GM10248 (cell line): ENCODE measurements around the gene DOK5.

ENCODE experiments used
- CTCF ChIA-PET: fragments of 300-600 bp; sonication (Branson Sonifier 250); formaldehyde crosslinking; extraction: SDS; loops from one replicate; lab custom pipeline; 2021; ENCODE audit warnings: antibody characterized with exemption; lab: Yijun Ruan, JAX
- POLR2A ChIA-PET: fragments of 350-650 bp; sonication (Branson Sonifier 250); formaldehyde crosslinking; extraction: SDS; loops from one replicate; lab custom pipeline; 2020; ENCODE audit warnings: antibody characterized with exemption; lab: Yijun Ruan, JAX
- DNase-seq: peaks from one replicate; pipeline ENCODE4 v3.0.0; 2012; ENCODE audit errors: extremely low spot score
- TF ChIP-seq, protein P1 (sequence below): IDR thresholded peaks from 2 replicates; pipeline ENCODE4 v1.5.1; 2012; ENCODE audit warnings: mild to moderate bottlenecking, low read depth; ENCODE audit errors: extremely low read depth, missing control alignments, control extremely low read depth

DOK5 gene

DNA sequence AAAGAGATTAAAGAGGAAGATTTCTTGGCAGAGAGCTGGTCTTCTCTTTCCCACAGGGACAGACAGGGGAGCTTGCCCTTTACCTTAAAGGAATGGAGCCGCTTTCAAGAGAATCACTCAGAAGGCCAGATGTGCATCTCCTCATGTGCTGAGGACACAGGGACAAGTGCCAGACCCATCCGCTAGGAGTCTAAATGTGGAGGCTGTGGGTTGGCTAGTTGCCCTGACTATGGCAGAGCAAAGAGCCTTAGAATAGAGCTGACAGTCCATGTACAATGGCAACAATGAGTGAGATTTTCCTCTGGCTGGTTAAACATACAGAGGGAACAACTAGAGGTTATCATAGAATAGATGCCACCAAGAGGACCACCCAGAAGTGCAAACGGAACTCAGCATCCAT is 7.3 kb upstream of the DOK5 start:
- CTCF ChIA-PET, result no interaction called here
- TF ChIP-seq, protein P1, sequence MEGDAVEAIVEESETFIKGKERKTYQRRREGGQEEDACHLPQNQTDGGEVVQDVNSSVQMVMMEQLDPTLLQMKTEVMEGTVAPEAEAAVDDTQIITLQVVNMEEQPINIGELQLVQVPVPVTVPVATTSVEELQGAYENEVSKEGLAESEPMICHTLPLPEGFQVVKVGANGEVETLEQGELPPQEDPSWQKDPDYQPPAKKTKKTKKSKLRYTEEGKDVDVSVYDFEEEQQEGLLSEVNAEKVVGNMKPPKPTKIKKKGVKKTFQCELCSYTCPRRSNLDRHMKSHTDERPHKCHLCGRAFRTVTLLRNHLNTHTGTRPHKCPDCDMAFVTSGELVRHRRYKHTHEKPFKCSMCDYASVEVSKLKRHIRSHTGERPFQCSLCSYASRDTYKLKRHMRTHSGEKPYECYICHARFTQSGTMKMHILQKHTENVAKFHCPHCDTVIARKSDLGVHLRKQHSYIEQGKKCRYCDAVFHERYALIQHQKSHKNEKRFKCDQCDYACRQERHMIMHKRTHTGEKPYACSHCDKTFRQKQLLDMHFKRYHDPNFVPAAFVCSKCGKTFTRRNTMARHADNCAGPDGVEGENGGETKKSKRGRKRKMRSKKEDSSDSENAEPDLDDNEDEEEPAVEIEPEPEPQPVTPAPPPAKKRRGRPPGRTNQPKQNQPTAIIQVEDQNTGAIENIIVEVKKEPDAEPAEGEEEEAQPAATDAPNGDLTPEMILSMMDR, result no peak
- DNase-seq, result no peak
- POLR2A ChIA-PET, result no interaction called here

DNA sequence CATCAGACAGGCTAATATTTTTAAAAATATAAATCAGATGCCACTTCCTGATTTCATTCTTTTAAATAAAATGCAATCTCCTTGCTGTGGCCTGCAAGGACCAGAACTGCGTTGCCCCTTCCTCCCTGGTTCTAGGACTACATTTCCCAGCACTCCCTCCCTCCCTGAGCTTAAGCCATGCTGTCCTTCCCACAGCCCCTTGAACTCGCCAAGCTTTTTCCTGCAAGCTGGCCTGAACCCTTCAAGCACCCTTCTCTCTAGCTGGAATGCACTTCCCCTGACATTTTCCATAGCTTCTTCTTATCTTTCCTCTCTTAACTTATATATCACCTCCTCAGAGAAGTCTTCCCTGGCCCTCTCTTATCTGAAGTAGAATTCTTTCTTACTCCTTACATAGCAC is 6.1 kb upstream of the DOK5 start:
- CTCF ChIA-PET, result interaction anchor here (1.1 to 1.6 kb wide), 2 partner anchors 9 to 179 kb away, joined by 3 to 4 read pairs; no protein-coding TSS in a partner anchor
- no peak for DNase-seq
- TF ChIP-seq, protein P1, result no peak
- POLR2A ChIA-PET, result no interaction called here

DNA sequence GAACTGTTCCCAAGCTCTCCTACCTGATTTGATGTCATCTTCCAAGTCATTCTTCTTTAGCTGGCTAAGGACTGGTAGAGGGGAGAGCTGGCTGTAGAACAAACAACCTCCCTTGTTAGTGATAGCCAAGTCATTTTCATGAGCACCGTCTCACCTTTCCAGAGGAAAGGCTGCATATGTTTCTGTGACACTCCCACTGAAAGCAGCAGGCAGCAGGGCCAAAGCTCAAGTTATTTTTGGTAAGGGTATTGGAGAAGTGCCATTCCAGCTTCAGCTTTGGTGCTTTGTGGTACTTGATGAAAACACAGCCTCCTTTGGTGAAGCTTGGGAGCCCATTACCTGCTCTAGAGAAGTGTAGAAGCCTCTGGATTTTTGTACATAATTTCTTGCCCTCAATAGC is 5.4 kb upstream of the DOK5 start:
- DNase-seq, result no peak
- ChIA-PET CTCF (interaction anchor here (1.1 to 1.6 kb wide), 2 partner anchors 10 to 178 kb away, joined by 3 to 4 read pairs; no protein-coding TSS in a partner anchor), POLR2A (no interaction called here)
- TF ChIP-seq, protein P1, result no peak

DNA sequence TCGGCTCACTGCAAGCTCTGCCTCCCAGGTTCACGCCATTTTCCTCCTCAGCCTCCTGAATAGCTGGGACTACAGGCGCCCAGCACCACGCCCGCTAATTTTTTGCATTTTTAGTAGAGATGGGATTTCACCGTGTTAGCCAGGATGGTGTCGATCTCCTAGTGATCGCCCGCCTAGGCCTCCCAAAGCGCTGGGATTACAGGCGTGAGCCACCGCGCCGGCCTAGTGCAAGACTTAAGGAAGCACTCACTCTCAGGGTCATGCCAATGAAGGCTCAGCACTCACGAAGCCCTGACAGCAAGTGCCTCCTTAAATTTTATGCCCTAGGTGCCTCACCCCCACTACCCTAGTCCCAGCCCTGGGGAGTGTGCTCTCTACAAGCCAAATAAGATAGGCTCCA is 4.7 kb upstream of the DOK5 start:
- no peak for DNase-seq
- TF ChIP-seq, protein P1, result no peak
- CTCF ChIA-PET, result interaction anchor here (1.6 kb wide), 1 partner anchor 11 kb away, joined by 4 read pairs; no protein-coding TSS in a partner anchor
- POLR2A ChIA-PET, result no interaction called here

DNA sequence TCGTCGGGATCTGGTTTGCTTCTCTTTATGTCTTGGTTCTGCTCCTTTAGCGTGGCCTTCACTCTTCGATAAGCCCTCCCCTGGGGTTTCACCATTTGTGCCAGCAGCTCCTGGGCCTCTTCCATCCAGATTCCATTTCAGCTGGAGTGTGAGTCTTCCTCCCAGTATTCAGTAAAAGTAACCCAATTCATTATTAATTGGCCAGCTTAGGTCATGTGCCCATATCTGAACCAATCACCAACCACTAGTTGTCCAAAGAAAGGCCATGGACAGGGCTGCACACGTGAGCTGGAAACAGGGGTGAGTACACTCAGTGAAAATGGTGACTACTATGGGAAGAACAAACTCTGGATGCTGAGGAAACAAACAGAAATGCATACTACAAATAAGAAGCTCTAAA is 2.8 kb upstream of the DOK5 start:
- ChIA-PET POLR2A (no interaction called here), CTCF (interaction anchor here (0.6 kb wide), 1 partner anchor 31 kb away, joined by 3 read pairs; no protein-coding TSS in a partner anchor)
- DNase-seq, result no peak
- TF ChIP-seq, protein P1, result no peak

DNA sequence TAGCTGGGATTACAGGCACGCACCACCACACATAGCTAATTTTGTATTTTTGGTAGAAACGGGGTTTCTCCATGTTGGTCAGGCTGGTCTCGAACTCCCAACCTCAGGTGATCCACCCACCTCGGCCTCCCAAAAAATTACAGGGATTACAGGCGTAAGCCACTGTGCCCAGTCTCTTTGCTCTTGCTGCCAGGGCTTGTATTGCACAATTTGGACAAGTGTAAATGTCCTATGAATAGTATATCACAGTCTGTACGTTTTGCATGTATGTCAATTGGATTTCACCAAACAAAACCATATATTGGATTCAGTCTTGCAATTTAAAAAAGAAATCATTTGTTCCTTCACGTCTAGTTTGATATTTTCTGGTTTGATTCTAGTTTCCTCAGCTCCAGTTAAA is 2.1 kb upstream of the DOK5 start:
- TF ChIP-seq, protein P1, result no peak
- POLR2A ChIA-PET, result no interaction called here
- CTCF ChIA-PET, result interaction anchor here (1.1 kb wide), 1 partner anchor 8 kb away, joined by 3 read pairs; no protein-coding TSS in a partner anchor
- DNase-seq, result no peak
